SH-SY5Y (cell line): ENCODE data around the gene BLMH.

Source experiments
- GATA2 ChIP-seq: IDR thresholded peaks from 2 replicates; pipeline ENCODE4 v1.6.1; 2011; ENCODE audit warnings: mild to moderate bottlenecking, low read depth, low read length
- GATA3 ChIP-seq: IDR thresholded peaks from 2 replicates; pipeline ENCODE4 v1.6.1; 2011; ENCODE audit warnings: low read depth, mild to moderate bottlenecking, low read length, moderate library complexity

DNA sequence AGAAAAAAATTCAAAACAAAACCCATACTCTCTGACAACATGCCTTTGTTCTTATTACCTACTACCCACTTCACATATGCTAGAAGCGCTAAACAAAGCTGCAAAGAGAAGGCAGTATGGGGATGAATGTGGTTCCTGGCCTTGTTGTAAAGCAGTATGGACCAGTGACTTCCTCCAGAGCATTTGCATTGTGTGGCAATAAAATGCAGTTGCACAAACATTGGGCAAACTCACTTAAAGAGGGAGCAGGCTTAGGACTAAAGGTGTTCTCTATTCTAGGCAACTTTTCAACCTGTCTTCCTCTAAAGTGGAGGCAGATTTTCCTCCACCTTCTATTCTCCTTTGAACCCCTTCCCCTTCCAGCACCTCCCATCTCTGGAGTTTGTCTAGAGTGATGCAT, 25.0 kb upstream of the BLMH start:
- TF ChIP-seq GATA2 (no peak), GATA3 (no peak)
